GM18508 (cell line): Measurements from ENCODE around the gene CCNI.
"Not testable (repeated sequence)": the region's sequence is repeated elsewhere in the genome, so short reads cannot be mapped to it uniquely, and the experiment has no call there.

Experiments
- ATAC-seq: cut with Tn5 transposase; IDR thresholded peaks from one replicate; pipeline ENCODE4 v1.9.1; 2021; ENCODE audit warnings: moderate number of reproducible peaks; ENCODE audit not compliant: insufficient read depth, unreplicated experiment

The CCNI gene

GRCh38 chr4:77040854-77041725 is 34.7 kb downstream of the CCNI start:
- no peak for ATAC-seq

GRCh38 chr4:77040270-77040669 is 35.5 kb downstream of the CCNI start:
- ATAC-seq: no peak

DNA sequence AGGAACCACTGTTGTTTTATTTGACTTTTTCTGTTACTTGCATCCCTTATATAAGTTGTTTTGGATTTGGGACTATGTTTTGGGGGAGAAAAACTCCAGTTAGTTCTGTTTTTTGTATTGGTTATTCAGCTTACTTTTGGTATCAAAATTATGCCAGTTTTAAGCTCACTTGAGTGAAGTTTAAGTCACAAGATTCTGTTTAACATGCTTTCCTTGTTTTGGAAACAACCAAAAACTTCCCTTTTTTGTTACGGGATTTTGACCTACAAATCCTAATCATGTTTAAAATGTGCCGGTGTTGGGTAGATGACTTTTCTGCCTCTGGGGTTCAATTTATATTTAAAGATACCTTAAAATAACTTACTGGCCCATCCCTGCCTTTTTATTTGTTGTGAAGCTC is 36.0 kb downstream of the CCNI start:
- no peak for ATAC-seq

- ATAC-seq: no peak
Measured at GRCh38 chr4:77037736-77038135, 38.1 kb downstream of the CCNI start.

GRCh38 chr4:77037168-77037567 is 38.6 kb downstream of the CCNI start:
- ATAC-seq: not testable (repeated sequence)

DNA sequence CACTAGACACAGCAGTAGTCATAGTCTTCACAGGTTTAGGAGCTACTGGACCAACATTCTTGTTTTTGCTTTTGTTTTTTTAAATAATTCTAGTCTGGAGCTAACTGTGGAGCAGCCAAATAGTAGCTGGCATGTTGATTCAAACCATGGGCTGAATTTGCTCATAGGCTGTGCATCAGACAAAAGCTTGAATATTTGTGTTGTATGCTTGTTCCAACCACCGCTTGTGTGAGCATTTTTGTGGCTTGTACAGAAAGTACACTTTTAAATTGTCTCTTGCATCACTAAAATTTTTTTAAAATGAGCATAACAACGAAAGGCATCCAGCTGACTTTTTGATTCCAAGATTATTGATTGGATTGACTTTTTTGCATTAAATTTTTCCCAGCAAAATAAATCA is 39.6 kb downstream of the CCNI start:
- no peak for ATAC-seq

- ATAC-seq: no peak
Measured at GRCh38 chr4:77035153-77035552, 40.6 kb downstream of the CCNI start.

GRCh38 chr4:77031544-77031943 is 44.2 kb downstream of the CCNI start:
- no peak for ATAC-seq

DNA sequence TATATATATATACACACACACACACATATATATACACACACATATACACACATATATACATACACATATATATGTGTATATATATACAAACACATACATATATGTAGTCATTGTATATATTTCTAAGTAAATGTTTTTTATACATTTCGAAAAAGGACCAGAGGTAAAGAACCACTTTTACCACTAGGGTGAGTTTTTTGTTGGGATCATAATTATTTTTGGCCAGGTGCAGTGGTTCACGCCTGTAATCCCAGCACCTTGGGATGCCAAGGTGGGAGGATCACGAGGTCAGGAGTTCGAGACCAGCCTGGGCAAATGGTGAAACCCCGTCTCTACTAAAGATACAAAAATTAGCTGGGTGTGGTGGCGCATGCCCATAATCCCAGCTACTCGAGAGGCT is 46.0 kb downstream of the CCNI start:
- not testable (repeated sequence) for ATAC-seq

DNA sequence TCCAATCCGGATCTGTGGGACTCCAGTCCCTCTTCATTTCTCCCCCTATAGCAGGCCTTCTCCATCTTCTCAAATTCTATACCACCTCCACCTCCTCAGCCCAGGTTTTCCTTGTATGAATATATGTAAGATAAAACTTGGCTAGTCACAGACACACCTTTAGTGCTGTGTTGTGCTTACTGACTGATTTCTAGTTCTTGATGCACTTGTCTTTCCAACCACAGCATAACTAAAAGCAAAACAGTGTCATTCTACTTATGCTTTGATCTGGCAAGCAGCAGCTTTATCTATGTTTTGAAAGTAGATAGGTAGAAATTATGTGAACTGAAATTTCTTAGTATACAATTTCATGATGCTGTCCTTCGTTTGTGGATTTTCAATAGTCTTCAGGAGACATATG is 47.5 kb downstream of the CCNI start:
- no peak for ATAC-seq

DNA sequence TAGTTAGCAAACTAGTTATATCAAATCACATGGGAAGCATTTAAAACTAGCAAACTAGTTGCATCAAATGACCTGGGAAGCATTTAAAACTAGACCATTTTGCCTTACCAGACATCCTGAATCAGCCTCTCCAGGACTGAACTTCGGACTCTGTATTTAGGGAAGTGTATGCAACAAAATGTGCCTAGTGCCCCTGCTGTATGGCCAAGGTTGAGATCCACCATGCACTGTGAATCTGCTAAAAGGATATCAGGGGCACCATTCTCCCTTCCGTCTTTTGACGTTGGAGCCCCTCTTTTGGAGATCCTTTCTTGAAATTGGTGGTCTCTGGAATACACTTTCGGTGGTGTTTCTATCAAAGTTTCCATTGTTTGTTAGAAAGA is 49.5 kb downstream of the CCNI start:
- ATAC-seq: no peak

DNA sequence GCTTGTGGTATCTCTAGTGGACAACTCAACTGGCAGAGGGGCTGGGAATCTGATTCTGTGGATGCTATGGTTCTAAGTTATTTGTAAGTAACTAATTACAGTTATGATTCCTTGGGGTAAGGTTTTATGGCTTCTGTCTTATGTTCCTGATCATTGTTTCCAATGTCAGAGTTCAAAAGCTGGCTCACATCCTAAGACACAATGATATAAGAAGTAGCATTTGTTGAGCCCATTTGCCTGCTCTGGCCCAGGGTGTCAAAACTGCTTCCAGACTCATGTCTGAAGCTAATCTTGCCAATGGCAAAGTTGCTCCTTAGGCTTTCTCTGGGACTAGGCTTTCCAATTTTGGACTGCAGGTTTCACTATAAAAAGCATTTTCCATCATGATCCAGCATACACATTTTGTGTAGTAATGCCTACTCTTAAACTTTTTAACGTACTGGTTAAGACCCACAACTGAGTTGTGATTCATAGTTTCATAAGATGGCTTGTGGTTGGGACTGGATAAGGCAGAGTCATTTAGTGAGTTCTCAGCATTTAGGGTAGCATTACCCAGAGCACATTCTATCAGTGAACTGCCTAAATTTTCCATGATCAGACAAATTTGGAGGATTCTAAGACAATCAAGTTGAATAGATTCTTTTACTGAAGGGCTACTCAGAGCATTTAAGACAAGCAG is 50.0 kb downstream of the CCNI start:
- ATAC-seq: peak; percentile 94

DNA sequence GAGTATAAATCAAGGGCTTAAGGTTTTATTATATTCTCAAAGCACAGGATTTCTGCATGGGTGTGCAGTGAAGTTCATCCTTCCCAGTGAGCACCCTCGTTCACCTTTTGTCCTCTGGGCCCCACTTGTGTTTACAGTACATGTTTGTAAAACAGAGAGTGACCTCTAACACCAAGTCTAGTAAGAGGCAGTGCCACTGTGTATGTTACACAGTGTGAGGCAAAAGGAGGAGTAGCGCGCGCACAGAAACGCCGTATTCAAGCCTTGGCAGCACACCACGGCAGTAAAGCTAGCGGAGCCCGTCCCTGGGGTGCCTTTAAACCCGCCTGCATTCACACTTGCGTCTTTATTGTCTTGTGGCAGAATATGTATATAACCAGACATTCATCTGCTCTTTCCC is 51.9 kb downstream of the CCNI start:
- ATAC-seq: no peak

GRCh38 chr4:77022560-77023179 is 53.1 kb downstream of the CCNI start:
- ATAC-seq: no peak

- ATAC-seq: no peak
Measured at GRCh38 chr4:77021614-77022089, 54.1 kb downstream of the CCNI start.

DNA sequence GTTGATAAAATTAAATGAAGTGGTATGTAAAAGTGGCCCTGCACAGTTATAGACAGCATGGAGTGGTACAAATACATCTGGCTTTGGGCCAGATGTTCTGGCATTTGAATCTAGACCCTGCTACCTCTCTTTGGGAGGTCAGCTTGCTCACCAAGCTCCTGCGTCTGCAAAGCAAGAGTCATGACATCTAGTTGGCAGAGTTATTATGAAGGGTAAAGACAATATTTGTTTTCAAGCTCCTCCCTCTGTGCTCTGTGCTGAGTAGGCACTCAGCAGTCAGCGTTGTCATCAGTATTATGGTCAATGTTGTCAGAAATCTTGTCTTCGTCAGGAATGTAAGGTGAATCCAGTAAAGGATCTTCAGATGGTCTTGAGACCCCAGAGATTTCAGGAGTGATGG is 55.8 kb downstream of the CCNI start:
- no peak for ATAC-seq

DNA sequence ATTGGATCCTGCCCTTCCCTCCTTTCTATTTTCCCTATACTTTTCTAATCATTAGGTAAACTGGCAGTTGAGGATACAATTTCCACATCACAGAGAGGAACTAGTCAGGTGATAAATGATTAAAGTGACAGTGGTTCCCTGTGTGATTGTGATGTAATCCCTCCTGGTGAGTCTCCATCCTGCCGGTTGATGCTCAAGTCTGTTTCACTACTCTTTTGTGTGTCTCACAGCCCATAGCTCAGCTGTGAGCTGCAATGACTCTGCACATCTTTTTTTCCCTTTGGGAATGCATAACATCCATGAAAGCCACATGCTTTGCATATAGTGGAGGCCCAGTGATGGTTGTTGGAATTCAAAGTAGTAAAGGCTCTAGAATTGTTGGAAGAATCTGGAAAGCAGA is 60.4 kb downstream of the CCNI start:
- no peak for ATAC-seq

- ATAC-seq: no peak
Measured at GRCh38 chr4:77014256-77014655, 61.5 kb downstream of the CCNI start.

- no peak for ATAC-seq
Measured at GRCh38 chr4:77012726-77013125, 63.1 kb downstream of the CCNI start.

GRCh38 chr4:77010841-77011354 is 64.9 kb downstream of the CCNI start:
- no peak for ATAC-seq

DNA sequence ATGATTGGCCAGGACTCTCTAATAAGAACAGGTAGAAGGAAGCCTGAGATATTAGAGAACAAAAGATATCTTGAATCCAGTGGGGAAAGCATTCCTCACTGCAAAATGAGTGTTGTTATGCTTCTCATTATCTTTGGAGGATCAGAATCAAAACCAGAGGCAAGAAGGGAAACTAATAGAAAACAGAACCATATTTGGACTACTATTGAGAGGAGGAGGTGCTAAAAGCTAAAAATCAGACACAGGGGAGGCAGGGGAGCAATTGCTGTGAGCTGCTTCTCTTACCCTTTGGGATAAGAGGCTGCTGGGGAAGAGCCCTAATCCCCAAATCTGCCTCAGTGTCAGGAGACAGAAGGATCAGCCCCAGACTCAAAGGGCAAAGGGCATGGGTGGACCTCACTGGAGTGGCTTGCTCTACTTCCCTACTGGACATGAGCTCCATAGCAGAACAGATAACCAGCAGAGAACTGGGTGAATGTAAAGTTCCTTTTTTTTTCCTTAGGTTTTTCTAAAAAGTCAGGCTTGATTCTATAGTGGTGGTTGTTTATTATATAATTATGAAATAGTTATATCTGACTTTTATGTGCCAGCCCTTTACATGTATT is 66.2 kb downstream of the CCNI start:
- no peak for ATAC-seq
